Neural crest cell (in vitro differentiated cells): Measurements from ENCODE around the gene TMCC2. TPM values are rescaled to one million over a fixed set of nuclear protein-coding genes. Genes with fewer than 3 reads are reported as not detected.

Experiments
- DNase-seq: peaks from one replicate; pipeline ENCODE4 v3.0.0; 2021; ENCODE audit warnings: low read depth, mixed read lengths, low spot score
- H3K27ac Mint-ChIP-seq: one replicate; pipeline ENCODE4 v1.8.0; 2021; ENCODE audit warnings: mild to moderate bottlenecking, mixed read lengths; ENCODE audit not compliant: unreplicated experiment
- H3K27me3 Mint-ChIP-seq: 2 replicates; pipeline ENCODE4 v1.8.0; 2021; ENCODE audit warnings: low read depth, mild to moderate bottlenecking, mixed read lengths
- H3K36me3 Mint-ChIP-seq: 2 replicates; pipeline ENCODE4 v1.8.0; 2021; ENCODE audit warnings: low read depth, mild to moderate bottlenecking, mixed read lengths
- H3K4me1 Mint-ChIP-seq: 2 replicates; pipeline ENCODE4 v1.8.0; 2021; ENCODE audit warnings: mixed read lengths
- H3K4me3 Mint-ChIP-seq: one replicate; pipeline ENCODE4 v1.8.0; 2021; ENCODE audit warnings: mild to moderate bottlenecking, mixed read lengths
- H3K9me3 Mint-ChIP-seq: 2 replicates; pipeline ENCODE4 v1.8.0; 2021; ENCODE audit warnings: mixed read lengths
- total RNA-seq: library from RNA; stranded (reverse); gene quantifications from 2 replicates; pipeline ENCODE4 v1.2.1, GENCODE V29; 2021
- TF ChIP-seq, protein P1 (sequence below): fragments of 200-600 bp; sonication (generic); conservative IDR thresholded peaks from 2 replicates; pipeline ENCODE4 v1.5.0; 2021; ENCODE audit warnings: antibody characterized with exemption, mild to moderate bottlenecking

TMCC2 gene
- total RNA-seq, 1 donor from 2014 or later: 16.1 TPM

DNA sequence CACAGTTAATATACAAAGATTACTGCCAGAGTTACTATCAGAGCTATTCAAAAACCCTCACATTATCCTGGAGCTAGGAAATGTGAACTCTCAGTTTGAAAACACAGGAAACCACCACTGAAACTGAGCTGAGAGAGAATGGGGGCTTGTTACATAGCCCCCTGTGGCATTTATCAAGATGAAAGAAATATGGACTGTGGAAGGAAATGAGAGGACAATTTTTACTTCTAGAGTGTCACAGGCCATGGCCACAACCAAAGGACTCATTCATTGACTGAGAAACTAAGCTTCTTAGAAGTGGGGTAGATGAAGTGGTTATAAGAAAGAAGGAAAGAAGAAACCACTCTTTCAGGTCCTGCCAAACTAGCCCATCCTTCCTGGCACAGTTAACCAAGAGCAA, 41.6 kb upstream of the TMCC2 start:
- TF ChIP-seq, protein P1, sequence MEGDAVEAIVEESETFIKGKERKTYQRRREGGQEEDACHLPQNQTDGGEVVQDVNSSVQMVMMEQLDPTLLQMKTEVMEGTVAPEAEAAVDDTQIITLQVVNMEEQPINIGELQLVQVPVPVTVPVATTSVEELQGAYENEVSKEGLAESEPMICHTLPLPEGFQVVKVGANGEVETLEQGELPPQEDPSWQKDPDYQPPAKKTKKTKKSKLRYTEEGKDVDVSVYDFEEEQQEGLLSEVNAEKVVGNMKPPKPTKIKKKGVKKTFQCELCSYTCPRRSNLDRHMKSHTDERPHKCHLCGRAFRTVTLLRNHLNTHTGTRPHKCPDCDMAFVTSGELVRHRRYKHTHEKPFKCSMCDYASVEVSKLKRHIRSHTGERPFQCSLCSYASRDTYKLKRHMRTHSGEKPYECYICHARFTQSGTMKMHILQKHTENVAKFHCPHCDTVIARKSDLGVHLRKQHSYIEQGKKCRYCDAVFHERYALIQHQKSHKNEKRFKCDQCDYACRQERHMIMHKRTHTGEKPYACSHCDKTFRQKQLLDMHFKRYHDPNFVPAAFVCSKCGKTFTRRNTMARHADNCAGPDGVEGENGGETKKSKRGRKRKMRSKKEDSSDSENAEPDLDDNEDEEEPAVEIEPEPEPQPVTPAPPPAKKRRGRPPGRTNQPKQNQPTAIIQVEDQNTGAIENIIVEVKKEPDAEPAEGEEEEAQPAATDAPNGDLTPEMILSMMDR: no peak
- H3K27ac Mint-ChIP-seq: no peak overlapping the region
- peak overlapping the region; percentile 24 for H3K4me3 Mint-ChIP-seq
- peaks cover 58% of the 10 kb centered on the region for H3K4me1 Mint-ChIP-seq
- H3K36me3 Mint-ChIP-seq: peaks cover 3% of the 10 kb centered on the region
- no peaks in the 10 kb centered on the region for H3K9me3 Mint-ChIP-seq
- no peaks in the 10 kb centered on the region for H3K27me3 Mint-ChIP-seq
- DNase-seq: no peak

DNA sequence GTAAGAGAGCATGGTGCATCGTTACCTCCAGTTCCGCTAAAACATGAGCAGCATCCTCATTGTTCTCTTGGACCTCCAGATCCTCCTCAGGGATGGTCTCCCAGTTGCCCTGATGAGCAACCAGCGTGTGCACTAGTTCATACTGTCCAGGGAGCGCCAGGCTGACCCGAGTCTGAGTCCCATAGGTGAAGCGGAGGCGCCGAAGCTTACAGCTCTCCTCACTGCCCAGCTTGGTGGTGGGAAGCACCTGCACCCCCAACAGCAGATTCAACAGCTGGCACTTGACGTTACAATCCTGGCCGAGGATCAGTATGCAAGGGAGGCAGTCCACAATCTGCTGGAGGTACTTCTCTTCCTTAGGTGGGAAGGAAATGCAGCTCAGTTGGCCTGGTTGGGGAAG, 40.3 kb upstream of the TMCC2 start:
- TF ChIP-seq, protein P1: no peak
- H3K27ac Mint-ChIP-seq: peak overlapping the region; percentile 63
- DNase-seq: no peak
- no peak overlapping the region for H3K4me3 Mint-ChIP-seq
- peaks cover 66% of the 10 kb centered on the region for H3K4me1 Mint-ChIP-seq
- peaks cover 3% of the 10 kb centered on the region for H3K36me3 Mint-ChIP-seq
- no peaks in the 10 kb centered on the region for H3K9me3 Mint-ChIP-seq
- no peaks in the 10 kb centered on the region for H3K27me3 Mint-ChIP-seq

DNA sequence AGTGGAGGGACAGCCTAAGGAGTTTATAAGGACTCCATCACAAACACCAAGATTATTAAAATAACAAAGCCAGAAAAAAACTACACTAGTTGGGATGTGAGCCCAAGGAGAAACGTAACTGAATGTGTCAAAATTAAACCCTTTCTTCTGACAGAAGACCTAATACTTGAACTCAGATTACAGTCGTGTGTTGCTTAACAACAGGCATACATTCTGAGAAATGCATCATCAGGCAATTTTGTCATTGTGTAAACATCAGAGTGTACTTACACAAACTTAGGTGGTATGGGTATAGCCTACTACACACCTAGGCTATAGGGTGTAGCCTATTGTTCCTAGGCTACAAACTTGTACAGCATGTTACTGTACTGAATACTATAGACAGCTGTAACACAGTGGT, 39.6 kb upstream of the TMCC2 start:
- H3K4me1 Mint-ChIP-seq: peaks cover 66% of the 10 kb centered on the region
- TF ChIP-seq, protein P1: no peak

DNA sequence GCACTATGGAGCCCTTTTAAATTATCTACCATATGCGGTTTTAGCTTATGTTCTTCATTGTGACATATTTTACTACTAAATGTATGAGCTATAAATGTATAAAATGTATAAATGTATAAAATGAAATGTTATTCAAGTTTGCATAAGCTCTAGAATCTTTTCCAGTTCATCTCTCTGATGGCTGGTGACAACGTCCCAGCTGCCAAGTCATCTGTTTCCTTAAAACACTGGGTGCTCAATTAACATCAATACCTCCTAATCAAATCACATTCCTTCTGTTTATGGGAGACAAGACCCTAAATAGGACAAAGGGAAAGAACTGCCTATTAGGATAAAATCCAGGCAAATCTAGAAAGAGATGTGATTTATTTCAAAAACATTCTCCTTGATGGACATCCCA, 39.1 kb upstream of the TMCC2 start:
- Mint-ChIP-seq H3K9me3 (no peaks in the 10 kb centered on the region), H3K27me3 (no peaks in the 10 kb centered on the region), H3K27ac (no peak overlapping the region), H3K4me1 (peaks cover 65% of the 10 kb centered on the region), H3K36me3 (peaks cover 2% of the 10 kb centered on the region), H3K4me3 (no peak overlapping the region)
- TF ChIP-seq, protein P1: no peak
- no peak for DNase-seq

More for the DNA sequence above, 39.6 kb upstream of the TMCC2 start:
- peaks cover 3% of the 10 kb centered on the region for H3K36me3 Mint-ChIP-seq
- no peaks in the 10 kb centered on the region for H3K27me3 Mint-ChIP-seq
- DNase-seq: no peak
- H3K9me3 Mint-ChIP-seq: no peaks in the 10 kb centered on the region
- peak overlapping the region; percentile 63 for H3K27ac Mint-ChIP-seq
- H3K4me3 Mint-ChIP-seq: no peak overlapping the region

DNA sequence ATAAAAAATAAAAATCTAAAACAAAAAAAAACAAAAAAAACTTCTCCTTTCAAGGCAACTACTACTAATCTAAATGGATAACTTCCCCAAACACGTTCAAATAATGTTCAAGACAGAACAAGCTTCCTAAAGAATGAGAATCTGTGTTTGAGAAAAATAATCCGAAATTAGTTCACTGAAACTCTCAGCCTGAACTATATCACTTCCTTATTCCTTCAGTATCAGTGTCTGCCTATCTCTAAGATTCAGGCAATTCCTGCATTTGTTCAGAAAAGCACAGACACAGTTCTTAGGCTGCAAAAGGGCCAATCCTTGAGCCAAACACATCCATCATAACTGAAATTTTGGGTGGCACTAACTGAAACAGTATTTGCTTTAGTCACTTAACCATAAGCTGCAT, 38.6 kb upstream of the TMCC2 start:
- Mint-ChIP-seq H3K27ac (no peak overlapping the region), H3K4me3 (no peak overlapping the region), H3K4me1 (peaks cover 66% of the 10 kb centered on the region), H3K27me3 (no peaks in the 10 kb centered on the region), H3K36me3 (no peaks in the 10 kb centered on the region), H3K9me3 (no peaks in the 10 kb centered on the region)
- DNase-seq: no peak
- TF ChIP-seq, protein P1: no peak
